A673 (cell line): ENCODE data around the gene MAST3.

ENCODE experiments used
- EZH2 ChIP-seq: fragments of 200-600 bp; sonication (generic); IDR thresholded peaks from 2 replicates; pipeline ENCODE4 v1.6.1; 2017; ENCODE audit warnings: borderline replicate concordance, low read depth, mild to moderate bottlenecking, mixed read lengths, antibody characterized with exemption, low read length; ENCODE audit not compliant: poor library complexity, severe bottlenecking
- TF ChIP-seq, protein P1 (sequence below): fragments of 300-800, 200-600 bp; sonication (generic); conservative IDR thresholded peaks from 2 replicates; pipeline ENCODE4 v1.5.1; 2017; ENCODE audit warnings: low read depth, mild to moderate bottlenecking, antibody characterized with exemption, low read length, moderate library complexity, mixed read lengths

DNA sequence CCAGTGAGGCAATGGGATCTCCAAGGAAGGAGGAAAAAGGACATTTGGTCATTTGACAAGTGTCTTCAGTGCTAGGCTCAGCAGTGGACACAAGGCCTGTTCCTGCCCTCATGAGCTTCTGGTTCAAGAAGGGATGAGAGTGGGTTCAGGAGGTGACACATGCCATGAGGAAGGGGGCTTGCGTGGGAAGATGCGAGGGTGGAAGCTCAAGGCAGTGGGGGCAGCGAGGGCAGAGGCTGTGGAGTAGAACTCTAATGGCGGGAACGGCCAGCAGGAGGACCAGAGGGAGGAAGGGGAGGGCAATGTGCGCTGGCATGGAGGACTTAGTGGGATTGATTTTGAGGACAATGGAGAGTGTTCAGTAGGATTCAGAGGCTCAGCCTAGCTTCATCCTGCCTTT is 58.7 kb downstream of the MAST3 start:
- TF ChIP-seq, protein P1, sequence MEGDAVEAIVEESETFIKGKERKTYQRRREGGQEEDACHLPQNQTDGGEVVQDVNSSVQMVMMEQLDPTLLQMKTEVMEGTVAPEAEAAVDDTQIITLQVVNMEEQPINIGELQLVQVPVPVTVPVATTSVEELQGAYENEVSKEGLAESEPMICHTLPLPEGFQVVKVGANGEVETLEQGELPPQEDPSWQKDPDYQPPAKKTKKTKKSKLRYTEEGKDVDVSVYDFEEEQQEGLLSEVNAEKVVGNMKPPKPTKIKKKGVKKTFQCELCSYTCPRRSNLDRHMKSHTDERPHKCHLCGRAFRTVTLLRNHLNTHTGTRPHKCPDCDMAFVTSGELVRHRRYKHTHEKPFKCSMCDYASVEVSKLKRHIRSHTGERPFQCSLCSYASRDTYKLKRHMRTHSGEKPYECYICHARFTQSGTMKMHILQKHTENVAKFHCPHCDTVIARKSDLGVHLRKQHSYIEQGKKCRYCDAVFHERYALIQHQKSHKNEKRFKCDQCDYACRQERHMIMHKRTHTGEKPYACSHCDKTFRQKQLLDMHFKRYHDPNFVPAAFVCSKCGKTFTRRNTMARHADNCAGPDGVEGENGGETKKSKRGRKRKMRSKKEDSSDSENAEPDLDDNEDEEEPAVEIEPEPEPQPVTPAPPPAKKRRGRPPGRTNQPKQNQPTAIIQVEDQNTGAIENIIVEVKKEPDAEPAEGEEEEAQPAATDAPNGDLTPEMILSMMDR = no peak
- TF ChIP-seq EZH2 = no peak
